ENCODE data around the gene INA.
A peak's percentile ranks its signal among the peaks of the same experiment; 100 is the strongest.
"Not testable (repeated sequence)": the region's sequence is repeated elsewhere in the genome, so short reads cannot be mapped to it uniquely, and the experiment has no call there.

INA gene

GRCh38 chr10:103276896-103277712 is at the start of gene INA:
Gene INA (plus strand): TSS chr10:103277138. CDS start chr10:103277212, 74 bp downstream.
- DNase-seq, result peak; percentile 91

GRCh38 chr10:103227416-103227815 is 49.5 kb upstream of the INA start:
- no peak for DNase-seq

- DNase-seq, result peak; percentile 12
Observed at GRCh38 chr10:103231047-103231551, 45.8 kb upstream of the INA start.

- DNase-seq, result no peak
Observed at GRCh38 chr10:103232131-103232673, 44.7 kb upstream of the INA start.

GRCh38 chr10:103232772-103233488 is 44.0 kb upstream of the INA start:
- no peak for DNase-seq

- no peak for DNase-seq
Observed at GRCh38 chr10:103235775-103236174, 41.2 kb upstream of the INA start.

GRCh38 chr10:103238506-103239252 is 38.3 kb upstream of the INA start:
- no peak for DNase-seq

- peak; percentile 15 for DNase-seq
Observed at GRCh38 chr10:103241262-103242011, 35.5 kb upstream of the INA start.

GRCh38 chr10:103244666-103245271 is 32.2 kb upstream of the INA start:
- DNase-seq, result peak; percentile 71

GRCh38 chr10:103245587-103245986 is 31.4 kb upstream of the INA start, which contains the start of gene RPEL1:
Gene RPEL1 (plus strand): TSS chr10:103245887. CDS start chr10:103245997, 110 bp downstream.
- not testable (repeated sequence) for DNase-seq

- DNase-seq, result no peak
Observed at GRCh38 chr10:103246324-103246723, 30.6 kb upstream of the INA start.

GRCh38 chr10:103254113-103254512 is 22.8 kb upstream of the INA start:
- DNase-seq, result no peak

GRCh38 chr10:103254538-103255325 is 22.2 kb upstream of the INA start:
- no peak for DNase-seq

GRCh38 chr10:103256613-103257012 is 20.3 kb upstream of the INA start:
- DNase-seq, result no peak

- DNase-seq, result no peak
Observed at GRCh38 chr10:103257812-103258211, 19.1 kb upstream of the INA start.

- not testable (repeated sequence) for DNase-seq
Observed at GRCh38 chr10:103258928-103259327, 18.0 kb upstream of the INA start.

- no peak for DNase-seq
Observed at GRCh38 chr10:103259989-103260388, 16.9 kb upstream of the INA start.

- no peak for DNase-seq
Observed at GRCh38 chr10:103262229-103262628, 14.7 kb upstream of the INA start.

GRCh38 chr10:103265717-103266329 is 11.1 kb upstream of the INA start:
- peak; percentile 39 for DNase-seq

- DNase-seq, result no peak
Observed at GRCh38 chr10:103273041-103273441, 3.9 kb upstream of the INA start.
